ENCODE results near the gene MICALL2.
"Not testable (repeated sequence)": the region's sequence is repeated elsewhere in the genome, so short reads cannot be mapped to it uniquely, and the experiment has no call there.

MICALL2 gene

GRCh38 chr7:1447112-1447511 is 12.2 kb downstream of the MICALL2 start:
- no peak for DNase-seq

GRCh38 chr7:1446620-1447032 is 12.6 kb downstream of the MICALL2 start:
- no peak for DNase-seq

- DNase-seq = not testable (repeated sequence)
These were observed 13.2 kb downstream of the MICALL2 start for GRCh38 chr7:1446026-1446425.

- no peak for DNase-seq
These were observed 13.9 kb downstream of the MICALL2 start for GRCh38 chr7:1445341-1445740.

GRCh38 chr7:1444925-1445322 is 14.3 kb downstream of the MICALL2 start:
- DNase-seq = no peak

- no peak for DNase-seq
These were observed 14.9 kb downstream of the MICALL2 start for GRCh38 chr7:1444214-1444924.

- DNase-seq = not testable (repeated sequence)
These were observed 15.6 kb downstream of the MICALL2 start for GRCh38 chr7:1443587-1444200.

- no peak for DNase-seq
These were observed 16.7 kb downstream of the MICALL2 start for GRCh38 chr7:1442355-1443124.

GRCh38 chr7:1441615-1442354 is 17.5 kb downstream of the MICALL2 start:
- no peak for DNase-seq

GRCh38 chr7:1440620-1441019 is 18.6 kb downstream of the MICALL2 start:
- DNase-seq = no peak

GRCh38 chr7:1439373-1440363 is 19.6 kb downstream of the MICALL2 start:
- no peak for DNase-seq

- no peak for DNase-seq
These were observed 20.4 kb downstream of the MICALL2 start for GRCh38 chr7:1438821-1439220.

- no peak for DNase-seq
These were observed 21.1 kb downstream of the MICALL2 start for GRCh38 chr7:1438208-1438607.

- DNase-seq = no peak
These were observed 22.0 kb downstream of the MICALL2 start for GRCh38 chr7:1437155-1437880.

- no peak for DNase-seq
These were observed 22.7 kb downstream of the MICALL2 start for GRCh38 chr7:1436608-1437007.

- DNase-seq = no peak
These were observed 24.2 kb downstream of the MICALL2 start for GRCh38 chr7:1434891-1435670.

GRCh38 chr7:1434165-1434718 is 25.0 kb downstream of the MICALL2 start:
- no peak for DNase-seq

GRCh38 chr7:1433128-1433920 is 25.9 kb downstream of the MICALL2 start:
- DNase-seq = no peak

GRCh38 chr7:1432411-1433082 is 26.7 kb downstream of the MICALL2 start:
- DNase-seq = peak; percentile 69
